ENCODE data around the gene EPN3. TPM values are rescaled to one million over a fixed set of nuclear protein-coding genes. Genes with fewer than 3 reads are reported as not detected.

Gene EPN3
- total and polyA plus RNA-seq, 2 donors = 2.2 to 5.3 TPM

- Histone ChIP-seq H3K27me3 (ENCODE audit: control insufficient read depth in 2 of 2, insufficient read depth in 1 of 2, low read length in 1 of 2) (peaks cover 0 to 26% of the 10 kb centered on the region in 2 donors), H3K4me3 (ENCODE audit: low read length in 2 of 2) (no peak overlapping the region), H3K9me3 (ENCODE audit: control insufficient read depth in 2 of 2, insufficient read depth in 1 of 2, low read length in 1 of 2) (no peaks in the 10 kb centered on the region), H3K27ac (ENCODE audit: low read depth in 1 of 2, low read length in 1 of 2) (no peak overlapping the region), H3K4me1 (ENCODE audit: control insufficient read depth in 2 of 2, insufficient read depth in 2 of 2, low read length in 2 of 2) (peaks cover 0 to 4% of the 10 kb centered on the region in 2 donors), H3K36me3 (ENCODE audit: control insufficient read depth in 2 of 2, insufficient read depth in 2 of 2, low read length in 1 of 2) (no peaks in the 10 kb centered on the region)
- 96% methylated on average over 24 of the region's 24 CpGs for WGBS
- no peak for DNase-seq (ENCODE audit: low read depth in 6 of 9, low spot score in 9 of 9)
These were observed 58.6 kb downstream of the EPN3 start for GRCh38 chr17:50590946-50591737.

DNA sequence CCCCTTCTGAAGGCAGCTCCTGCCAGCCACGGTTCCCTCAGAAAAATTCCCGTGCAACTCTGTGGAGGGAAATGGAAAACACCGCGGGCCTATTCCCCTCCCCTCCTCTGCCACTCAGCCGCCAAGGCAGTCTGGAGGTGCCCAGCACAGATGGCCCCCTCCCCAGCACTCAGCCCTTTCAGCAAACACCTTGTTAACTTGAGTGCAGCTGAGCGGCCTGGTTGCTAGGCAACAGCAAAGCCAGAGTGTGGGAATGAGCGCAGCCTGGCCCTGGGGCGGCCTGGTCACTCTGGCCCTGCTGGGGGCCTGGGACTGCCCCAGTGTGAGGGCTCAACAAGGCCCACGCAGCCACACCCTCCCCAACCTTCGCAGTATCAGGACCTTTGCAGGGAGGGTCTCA lies 60.8 kb downstream of the EPN3 start:
- Histone ChIP-seq H3K9me3 (ENCODE audit: control insufficient read depth in 2 of 2, insufficient read depth in 1 of 2, low read length in 1 of 2) (no peaks in the 10 kb centered on the region), H3K4me1 (ENCODE audit: control insufficient read depth in 2 of 2, insufficient read depth in 2 of 2, low read length in 2 of 2) (peaks cover 0 to 4% of the 10 kb centered on the region in 2 donors), H3K27me3 (ENCODE audit: control insufficient read depth in 2 of 2, insufficient read depth in 1 of 2, low read length in 1 of 2) (peaks cover 0 to 22% of the 10 kb centered on the region in 2 donors), H3K27ac (ENCODE audit: low read depth in 1 of 2, low read length in 1 of 2) (no peak overlapping the region), H3K4me3 (ENCODE audit: low read length in 2 of 2) (no peak overlapping the region), H3K36me3 (ENCODE audit: control insufficient read depth in 2 of 2, insufficient read depth in 2 of 2, low read length in 1 of 2) (no peaks in the 10 kb centered on the region)
- WGBS = 76% methylated on average over 10 of the region's 10 CpGs
- no peak for DNase-seq (ENCODE audit: low read depth in 6 of 9, low spot score in 9 of 9)

Other genes with a start within 250 kb of the EPN3 start
- gene XYLT2, start 186.6 kb upstream of the EPN3 start, total RNA-seq = 16.2 TPM
- 19.5 TPM for gene XYLT2, start 186.6 kb upstream of the EPN3 start, polyA plus RNA-seq
- 69.2 TPM for gene MRPL27, start 159.6 kb upstream of the EPN3 start, total RNA-seq
- 85.9 TPM for gene MRPL27, start 159.6 kb upstream of the EPN3 start, polyA plus RNA-seq
- 7.7 TPM for gene EME1, start 159.5 kb upstream of the EPN3 start, total RNA-seq
- gene EME1, start 159.5 kb upstream of the EPN3 start, polyA plus RNA-seq = 1.4 TPM
- gene LRRC59, start 135.2 kb upstream of the EPN3 start, total RNA-seq = 38.7 TPM
- 27.8 TPM for gene LRRC59, start 135.2 kb upstream of the EPN3 start, polyA plus RNA-seq
- gene ACSF2, start 106.5 kb upstream of the EPN3 start, total RNA-seq = 13.4 TPM
- 41.6 TPM for gene ACSF2, start 106.5 kb upstream of the EPN3 start, polyA plus RNA-seq
- 0.05 TPM for gene CHAD, start 63.9 kb upstream of the EPN3 start, total RNA-seq
- gene CHAD, start 63.9 kb upstream of the EPN3 start, polyA plus RNA-seq = 0.37 TPM
- gene RSAD1, start 53.9 kb upstream of the EPN3 start, total RNA-seq = 18.7 TPM
- gene RSAD1, start 53.9 kb upstream of the EPN3 start, polyA plus RNA-seq = 36.4 TPM
- 1.2 TPM for gene MYCBPAP, start 24.3 kb upstream of the EPN3 start, total RNA-seq
- 1.5 TPM for gene MYCBPAP, start 24.3 kb upstream of the EPN3 start, polyA plus RNA-seq
- gene SPATA20, start 14.4 kb downstream of the EPN3 start, total RNA-seq = 8.0 TPM
- gene SPATA20, start 14.4 kb downstream of the EPN3 start, polyA plus RNA-seq = 12.4 TPM
- gene CACNA1G, start 28.0 kb downstream of the EPN3 start, total RNA-seq = 0.38 TPM
- 0.27 TPM for gene CACNA1G, start 28.0 kb downstream of the EPN3 start, polyA plus RNA-seq
- 1.8 TPM for gene ABCC3, start 102.1 kb downstream of the EPN3 start, total RNA-seq
- gene ABCC3, start 102.1 kb downstream of the EPN3 start, polyA plus RNA-seq = 3.7 TPM
- gene ANKRD40, start 175.2 kb downstream of the EPN3 start, total RNA-seq = 16.6 TPM
- 11.9 TPM for gene ANKRD40, start 175.2 kb downstream of the EPN3 start, polyA plus RNA-seq
- gene LUC7L3, start 186.9 kb downstream of the EPN3 start, total RNA-seq = 145 TPM
- 200 TPM for gene LUC7L3, start 186.9 kb downstream of the EPN3 start, polyA plus RNA-seq
- gene ANKRD40CL, start 234.8 kb downstream of the EPN3 start, total RNA-seq = not detected
- gene ANKRD40CL, start 234.8 kb downstream of the EPN3 start, polyA plus RNA-seq = 0.05 TPM